ENCODE results near the gene SEMA4D.

Gene SEMA4D

DNA sequence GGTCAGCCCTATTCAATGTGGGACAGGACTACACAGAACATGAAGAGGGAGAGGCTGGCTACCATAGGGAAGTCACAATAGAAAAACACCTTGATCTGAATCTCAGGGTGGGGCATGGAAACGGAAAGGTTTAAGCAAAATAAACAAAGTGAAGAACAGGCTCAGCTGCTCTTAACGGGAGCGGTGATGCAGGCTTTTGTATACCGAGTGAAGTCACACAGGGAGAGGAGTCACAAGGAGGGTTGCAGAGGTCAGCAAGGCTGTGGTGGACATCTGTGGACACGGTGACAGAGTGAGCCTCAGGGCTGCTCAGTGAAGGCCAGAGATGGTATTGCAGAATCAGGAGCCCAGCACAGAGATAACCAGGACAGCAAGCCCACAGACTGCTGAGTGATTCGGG is 30.6 kb upstream of the SEMA4D start:
- H3K4me1 ChIP-seq = no peaks in the 10 kb centered on the region
- H3K27me3 ChIP-seq = peaks cover 0 to 5% of the 10 kb centered on the region in 2 donors
- H3K36me3 ChIP-seq = no peaks in the 10 kb centered on the region
- peak in 1 of 2 donors; percentile 40 for DNase-seq
- intact Hi-C loops (cut with DNase I; ENCODE audit: low total_unique reads) = no loop called here
- H3K9me3 ChIP-seq = no peaks in the 10 kb centered on the region
- H3K4me3 ChIP-seq = no peak overlapping the region
- TF ChIP-seq, protein P1, sequence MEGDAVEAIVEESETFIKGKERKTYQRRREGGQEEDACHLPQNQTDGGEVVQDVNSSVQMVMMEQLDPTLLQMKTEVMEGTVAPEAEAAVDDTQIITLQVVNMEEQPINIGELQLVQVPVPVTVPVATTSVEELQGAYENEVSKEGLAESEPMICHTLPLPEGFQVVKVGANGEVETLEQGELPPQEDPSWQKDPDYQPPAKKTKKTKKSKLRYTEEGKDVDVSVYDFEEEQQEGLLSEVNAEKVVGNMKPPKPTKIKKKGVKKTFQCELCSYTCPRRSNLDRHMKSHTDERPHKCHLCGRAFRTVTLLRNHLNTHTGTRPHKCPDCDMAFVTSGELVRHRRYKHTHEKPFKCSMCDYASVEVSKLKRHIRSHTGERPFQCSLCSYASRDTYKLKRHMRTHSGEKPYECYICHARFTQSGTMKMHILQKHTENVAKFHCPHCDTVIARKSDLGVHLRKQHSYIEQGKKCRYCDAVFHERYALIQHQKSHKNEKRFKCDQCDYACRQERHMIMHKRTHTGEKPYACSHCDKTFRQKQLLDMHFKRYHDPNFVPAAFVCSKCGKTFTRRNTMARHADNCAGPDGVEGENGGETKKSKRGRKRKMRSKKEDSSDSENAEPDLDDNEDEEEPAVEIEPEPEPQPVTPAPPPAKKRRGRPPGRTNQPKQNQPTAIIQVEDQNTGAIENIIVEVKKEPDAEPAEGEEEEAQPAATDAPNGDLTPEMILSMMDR (IDR thresholded peaks at IDR 0.05) = no peak
- no peak overlapping the region for H3K27ac ChIP-seq

DNA sequence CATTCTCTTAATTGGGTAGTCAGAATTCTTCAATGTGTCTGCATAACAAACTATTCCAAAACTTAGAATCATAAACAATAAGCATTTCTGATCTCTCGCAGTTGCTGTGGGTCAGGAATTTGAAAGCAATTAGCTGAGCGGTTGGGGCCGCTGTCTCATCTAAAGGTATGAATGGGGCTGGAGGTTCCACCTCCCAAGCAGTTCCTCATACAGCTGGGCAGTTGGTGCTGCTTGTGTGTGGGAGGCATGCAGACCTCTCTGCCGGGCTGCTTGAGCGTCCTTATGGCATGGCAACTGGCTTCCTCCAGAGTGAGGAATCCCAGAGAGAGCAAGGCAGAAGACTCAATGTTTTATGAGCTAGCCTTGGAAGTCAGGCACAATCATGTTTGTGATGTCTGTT is 30.2 kb upstream of the SEMA4D start:
- peak in 1 of 2 donors; percentile 46 for DNase-seq
- H3K36me3 ChIP-seq = no peaks in the 10 kb centered on the region
- intact Hi-C loops (cut with DNase I; ENCODE audit: low total_unique reads) = no loop called here

DNA sequence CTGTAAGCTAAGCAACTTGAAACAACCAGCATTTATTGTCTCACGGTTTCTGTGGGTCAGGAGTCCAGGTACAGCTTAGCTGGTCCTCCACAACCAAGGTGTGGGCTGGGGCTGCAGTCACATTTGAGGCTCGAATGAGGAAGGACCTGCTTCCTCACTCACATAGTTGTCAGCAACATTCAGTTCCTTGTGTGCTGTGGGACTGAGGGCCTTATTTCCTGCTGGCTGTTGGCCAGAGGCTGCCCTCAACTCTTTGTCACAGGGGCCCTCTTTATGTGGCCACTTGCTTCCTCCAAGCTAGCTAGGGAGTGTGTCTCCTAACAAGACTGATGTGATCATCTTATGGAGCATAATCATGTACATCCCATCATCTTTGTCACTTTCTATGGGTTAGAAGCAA is 29.2 kb upstream of the SEMA4D start:
- intact Hi-C loops (cut with DNase I; ENCODE audit: low total_unique reads) = no loop called here

More for the DNA sequence above, 30.2 kb upstream of the SEMA4D start:
- H3K27ac ChIP-seq = no peak overlapping the region
- no peaks in the 10 kb centered on the region for H3K9me3 ChIP-seq
- peaks cover 0 to 5% of the 10 kb centered on the region in 2 donors for H3K27me3 ChIP-seq
- TF ChIP-seq, protein P1 (IDR thresholded peaks at IDR 0.05) = no peak
- H3K4me3 ChIP-seq = no peak overlapping the region
- no peaks in the 10 kb centered on the region for H3K4me1 ChIP-seq

DNA sequence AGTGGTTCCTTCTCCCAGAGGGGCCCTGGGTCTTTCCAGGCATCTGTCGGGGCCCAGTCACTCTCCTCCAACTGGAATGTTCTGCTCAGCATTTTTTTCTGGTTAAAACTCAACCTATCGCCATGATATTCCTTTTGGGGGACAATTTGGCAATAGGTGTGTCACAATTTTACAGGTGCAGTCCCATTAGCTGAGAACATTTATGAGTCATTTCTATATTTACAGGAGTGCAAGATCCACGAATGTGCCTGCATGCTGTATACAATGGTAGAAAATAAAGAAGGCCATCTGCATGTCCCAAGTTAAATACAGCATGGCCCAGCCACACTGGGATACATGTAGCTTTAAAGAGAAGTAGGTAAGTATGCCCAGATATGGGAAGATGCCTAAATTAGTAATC is 28.8 kb upstream of the SEMA4D start:
- DNase-seq = no peak
- no peak overlapping the region for H3K27ac ChIP-seq
- no peaks in the 10 kb centered on the region for H3K9me3 ChIP-seq
- no peak overlapping the region for H3K4me3 ChIP-seq
- intact Hi-C loops (cut with DNase I; ENCODE audit: low total_unique reads) = no loop called here
- no peaks in the 10 kb centered on the region for H3K4me1 ChIP-seq
- no peaks in the 10 kb centered on the region for H3K36me3 ChIP-seq
- TF ChIP-seq, protein P1 (IDR thresholded peaks at IDR 0.05) = no peak
- peaks cover 0 to 5% of the 10 kb centered on the region in 2 donors for H3K27me3 ChIP-seq

More for the DNA sequence above, 29.2 kb upstream of the SEMA4D start:
- H3K4me1 ChIP-seq = no peaks in the 10 kb centered on the region
- H3K9me3 ChIP-seq = no peaks in the 10 kb centered on the region
- H3K27me3 ChIP-seq = peaks cover 0 to 5% of the 10 kb centered on the region in 2 donors
- peak; percentile 55 to 75 for DNase-seq
- TF ChIP-seq, protein P1 (IDR thresholded peaks at IDR 0.05) = no peak
- H3K36me3 ChIP-seq = no peaks in the 10 kb centered on the region
- H3K4me3 ChIP-seq = no peak overlapping the region
- H3K27ac ChIP-seq = no peak overlapping the region

DNA sequence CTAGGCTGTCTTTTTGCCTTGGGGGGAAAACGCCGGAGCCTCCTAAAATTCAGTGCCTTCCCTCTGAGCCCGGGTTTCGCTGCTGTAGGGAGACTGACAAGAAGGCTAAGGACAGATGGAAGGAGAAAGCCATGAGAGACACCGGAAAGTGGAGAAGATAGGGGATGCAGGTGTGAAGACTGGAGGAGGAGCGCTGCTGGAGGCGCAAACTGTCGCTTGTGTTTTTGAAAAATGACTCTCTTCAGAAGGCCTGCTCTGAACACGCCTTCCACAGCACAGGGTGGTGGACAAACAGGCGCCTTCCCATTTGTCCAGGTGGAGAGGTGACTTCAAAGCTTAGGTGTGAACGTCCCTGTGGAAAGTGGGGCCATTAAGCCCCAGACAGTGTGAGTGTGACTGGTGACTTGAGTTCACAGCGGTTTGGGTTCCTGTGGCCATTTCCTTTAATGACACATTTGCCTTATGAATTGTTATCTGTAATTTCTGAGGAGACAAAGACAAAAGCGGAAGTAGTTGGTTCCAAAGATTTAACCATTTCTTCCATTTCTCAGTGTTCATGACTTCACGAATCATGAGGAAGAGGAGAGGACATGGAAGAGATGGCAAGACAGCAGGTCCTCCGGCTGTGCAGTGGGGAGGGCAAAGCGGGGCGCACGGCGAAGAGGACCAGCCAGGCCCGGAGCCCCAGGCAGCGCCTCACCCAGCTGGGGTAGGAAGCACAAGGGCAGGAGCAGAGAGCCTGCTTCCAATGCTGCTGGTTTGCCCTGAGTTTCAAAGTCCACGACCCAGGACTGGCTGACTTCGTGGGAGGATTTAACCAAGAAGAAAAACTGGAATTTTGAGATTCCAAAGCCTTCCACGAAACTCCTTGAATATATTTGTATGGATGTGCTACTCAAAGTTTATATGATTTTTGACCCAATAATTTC is 27.8 kb upstream of the SEMA4D start:
- DNase-seq = peak in 1 of 2 donors; percentile 43
- no peaks in the 10 kb centered on the region for H3K4me1 ChIP-seq
- no peaks in the 10 kb centered on the region for H3K36me3 ChIP-seq
- no peaks in the 10 kb centered on the region for H3K9me3 ChIP-seq
- TF ChIP-seq, protein P1 (IDR thresholded peaks at IDR 0.05) = no peak
- intact Hi-C loops (cut with DNase I; ENCODE audit: low total_unique reads) = no loop called here
- H3K27me3 ChIP-seq = peaks cover 0 to 5% of the 10 kb centered on the region in 2 donors
- no peak overlapping the region for H3K4me3 ChIP-seq
- H3K27ac ChIP-seq = no peak overlapping the region

All from tibial artery (tissue), 4 donors.